Spleen (tissue), 7 donors: ENCODE data around the gene RNF114.

ENCODE experiments used
- POLR2A ChIP-seq, 3 donors: fragments of 450-650 bp; IDR thresholded peaks; one replicate each; pipeline ENCODE4 v1.5.1; 2017; ENCODE audit warnings: antibody characterized with exemption in 3 of 3, mild to moderate bottlenecking in 1 of 3
- TF ChIP-seq, protein P1 (sequence below), 11 experiments: fragments of 200-600 bp in 7 of 11; fragments of 450-650 bp in 4 of 11; sonication (generic) in 4 of 11; IDR thresholded peaks in 8 of 11; conservative IDR thresholded peaks in 3 of 11; 1 replicate in 7 of 11; 2 replicates in 4 of 11; pipeline versions ENCODE4 v1.4.0 to v1.8.0; 2016 to 2021; ENCODE audit warnings: antibody characterized with exemption in 11 of 11, inconsistent platforms in 4 of 11, mild to moderate bottlenecking in 1 of 11
- donor health status: DM: no; HTN: no; CAD: no; lungs with moderate emphysema.
- donor health status: DM: no; HTN: no; CAD: no.
- donor health status: DM: no; HTN: no; CAD: no.

DNA sequence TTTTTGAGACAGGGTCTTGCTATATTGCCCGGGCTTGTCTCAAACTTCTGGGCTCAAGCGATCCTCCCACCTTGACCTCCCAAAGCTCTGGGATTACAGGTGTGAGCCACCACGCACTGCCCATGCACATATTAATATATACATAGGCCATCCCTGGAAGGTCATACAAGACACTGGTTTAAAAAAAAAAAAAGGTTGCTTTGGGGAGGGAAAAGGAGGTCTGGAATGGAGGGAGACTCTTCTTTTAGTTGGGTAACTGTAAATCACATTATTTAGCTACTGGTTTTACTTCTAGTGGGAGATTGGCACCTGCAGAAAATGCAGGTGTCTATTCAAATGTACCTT is 42.5 kb downstream of the RNF114 start:
- TF ChIP-seq, protein P1, sequence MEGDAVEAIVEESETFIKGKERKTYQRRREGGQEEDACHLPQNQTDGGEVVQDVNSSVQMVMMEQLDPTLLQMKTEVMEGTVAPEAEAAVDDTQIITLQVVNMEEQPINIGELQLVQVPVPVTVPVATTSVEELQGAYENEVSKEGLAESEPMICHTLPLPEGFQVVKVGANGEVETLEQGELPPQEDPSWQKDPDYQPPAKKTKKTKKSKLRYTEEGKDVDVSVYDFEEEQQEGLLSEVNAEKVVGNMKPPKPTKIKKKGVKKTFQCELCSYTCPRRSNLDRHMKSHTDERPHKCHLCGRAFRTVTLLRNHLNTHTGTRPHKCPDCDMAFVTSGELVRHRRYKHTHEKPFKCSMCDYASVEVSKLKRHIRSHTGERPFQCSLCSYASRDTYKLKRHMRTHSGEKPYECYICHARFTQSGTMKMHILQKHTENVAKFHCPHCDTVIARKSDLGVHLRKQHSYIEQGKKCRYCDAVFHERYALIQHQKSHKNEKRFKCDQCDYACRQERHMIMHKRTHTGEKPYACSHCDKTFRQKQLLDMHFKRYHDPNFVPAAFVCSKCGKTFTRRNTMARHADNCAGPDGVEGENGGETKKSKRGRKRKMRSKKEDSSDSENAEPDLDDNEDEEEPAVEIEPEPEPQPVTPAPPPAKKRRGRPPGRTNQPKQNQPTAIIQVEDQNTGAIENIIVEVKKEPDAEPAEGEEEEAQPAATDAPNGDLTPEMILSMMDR (IDR thresholded peaks at IDR 0.05 in 8 of 11, conservative IDR thresholded peaks at IDR 0.05 in 3 of 11), result no peak
- no peak for TF ChIP-seq POLR2A (IDR thresholded peaks at IDR 0.05)
